ENCODE data around the gene RELB.
"Not testable (repeated sequence)": the region's sequence is repeated elsewhere in the genome, so short reads cannot be mapped to it uniquely, and the experiment has no call there.

RELB gene

GRCh38 chr19:44987148-44987675 lies 14.1 kb upstream of the RELB start:
- DNase-seq (ENCODE audit: low read depth): no peak

DNA sequence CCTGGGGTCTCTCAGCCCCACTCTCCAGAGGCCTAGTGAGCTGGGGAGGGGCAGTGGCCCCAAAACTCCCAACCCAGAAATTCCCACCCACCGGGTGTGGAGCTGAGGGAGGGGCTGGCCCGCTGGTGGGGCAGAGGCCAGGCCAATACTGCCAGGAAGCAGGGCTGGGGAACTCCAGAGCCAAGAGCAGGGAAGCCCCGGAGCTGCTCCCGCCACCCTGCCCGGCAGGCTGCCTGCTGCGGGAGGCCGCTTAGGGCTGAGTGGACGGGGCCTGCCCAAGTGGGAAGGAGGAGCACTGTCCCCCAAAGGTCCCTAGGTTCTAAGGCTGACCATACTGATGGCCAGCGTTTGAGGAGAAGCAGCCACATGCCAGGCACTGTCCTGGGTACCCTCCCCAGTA lies 13.0 kb upstream of the RELB start:
- no peak for DNase-seq (ENCODE audit: low read depth)

GRCh38 chr19:44988896-44989556 lies 12.2 kb upstream of the RELB start:
- DNase-seq (ENCODE audit: low read depth): peak; percentile 26

- DNase-seq (ENCODE audit: low read depth): no peak
Measured at GRCh38 chr19:44990459-44990858, 10.8 kb upstream of the RELB start.

GRCh38 chr19:44990966-44991365 lies 10.3 kb upstream of the RELB start:
- no peak for DNase-seq (ENCODE audit: low read depth)

- DNase-seq (ENCODE audit: low read depth): no peak
Measured at GRCh38 chr19:44992336-44993163, 8.7 kb upstream of the RELB start.

GRCh38 chr19:44993526-44993925 lies 7.7 kb upstream of the RELB start:
- no peak for DNase-seq (ENCODE audit: low read depth)

- DNase-seq (ENCODE audit: low read depth): no peak
Measured at GRCh38 chr19:44993926-44994537, 7.2 kb upstream of the RELB start.

GRCh38 chr19:44998025-44998424 lies 3.2 kb upstream of the RELB start:
- no peak for DNase-seq (ENCODE audit: low read depth)

DNA sequence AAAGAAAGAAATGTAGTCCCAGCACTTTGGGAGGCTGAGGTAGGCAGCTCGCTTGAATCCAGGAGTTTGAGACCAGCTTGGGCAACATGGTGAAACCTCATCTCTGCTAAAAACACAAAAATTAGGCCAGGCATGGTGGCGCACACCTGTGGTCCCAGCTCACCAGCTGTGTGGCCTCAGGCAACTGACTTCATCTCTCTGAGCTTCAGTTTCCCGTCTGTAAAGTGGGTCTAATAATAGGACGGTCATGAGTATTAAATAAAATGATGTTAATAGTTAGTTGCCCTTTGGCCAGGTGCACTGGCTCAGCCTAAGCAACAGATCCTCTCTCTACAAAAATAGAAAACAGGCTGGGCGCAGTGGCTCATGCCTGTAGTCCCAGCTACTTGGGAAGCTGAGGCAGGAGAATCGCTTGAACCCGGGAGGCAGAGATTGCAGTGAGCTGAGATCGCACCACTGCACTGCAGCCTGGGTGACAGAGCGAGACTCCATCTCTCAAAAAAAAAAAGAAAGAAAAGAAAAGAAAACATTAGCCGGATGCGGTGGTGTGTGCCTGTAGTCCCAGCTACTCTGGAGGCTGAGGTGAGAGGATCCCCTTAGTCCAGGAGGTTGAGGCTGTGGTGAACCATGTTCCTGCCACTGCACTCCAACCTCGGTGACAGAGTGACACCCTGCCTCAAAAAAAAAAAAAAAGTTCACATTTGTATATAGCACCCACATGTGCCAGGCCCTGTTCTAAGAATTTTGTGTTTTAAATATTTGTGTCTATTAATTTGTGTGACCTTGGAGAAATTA lies 1.9 kb upstream of the RELB start:
- not testable (repeated sequence) for DNase-seq (ENCODE audit: low read depth)

- DNase-seq (ENCODE audit: low read depth): not testable (repeated sequence)
Measured at GRCh38 chr19:45000665-45001064, 599 bp upstream of the RELB start.

DNA sequence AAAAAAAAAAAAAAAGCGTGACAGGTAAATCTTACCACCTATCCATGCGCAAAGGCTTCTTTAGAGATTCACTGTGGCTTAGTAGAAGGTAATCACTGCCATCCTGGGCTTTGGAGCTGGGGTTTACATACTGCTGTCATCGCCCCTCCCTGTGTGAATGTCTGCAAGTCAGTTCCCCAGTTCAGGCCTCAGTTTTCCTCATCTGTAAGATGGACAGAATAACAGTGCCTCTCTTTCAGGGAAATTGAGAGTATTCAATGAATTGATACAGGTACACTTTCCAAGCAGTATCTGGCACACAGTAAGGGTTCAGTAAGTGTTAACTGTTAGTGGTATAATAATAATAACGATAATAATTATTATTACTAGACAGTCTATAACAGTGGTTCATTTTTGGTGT lies 2.2 kb downstream of the RELB start:
- DNase-seq (ENCODE audit: low read depth): no peak

- no peak for DNase-seq (ENCODE audit: low read depth)
Measured at GRCh38 chr19:45005787-45006186, 4.5 kb downstream of the RELB start.

GRCh38 chr19:45008552-45008951 lies 7.3 kb downstream of the RELB start:
- DNase-seq (ENCODE audit: low read depth): no peak

GRCh38 chr19:45009625-45010255 lies 8.5 kb downstream of the RELB start:
- DNase-seq (ENCODE audit: low read depth): no peak

DNA sequence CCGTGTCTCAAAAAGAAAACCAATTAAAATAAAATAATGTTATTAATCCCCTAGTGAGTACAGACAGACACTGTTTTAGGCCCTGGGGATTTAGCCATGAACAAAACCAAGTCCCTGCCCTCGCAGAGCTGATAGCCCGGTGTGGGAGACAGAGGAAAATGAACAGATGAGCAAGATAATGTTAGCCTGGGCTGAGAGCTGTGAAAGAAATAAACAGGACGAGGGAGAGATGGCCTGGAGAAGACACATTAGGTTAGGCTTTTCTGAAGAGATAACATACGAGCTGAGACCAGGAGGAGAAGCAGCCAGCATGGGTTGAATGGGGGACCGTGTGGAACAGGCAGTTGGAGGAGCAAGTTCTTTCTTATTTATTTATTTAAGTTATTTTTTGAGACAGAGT lies 9.0 kb downstream of the RELB start:
- DNase-seq (ENCODE audit: low read depth): no peak

DNA sequence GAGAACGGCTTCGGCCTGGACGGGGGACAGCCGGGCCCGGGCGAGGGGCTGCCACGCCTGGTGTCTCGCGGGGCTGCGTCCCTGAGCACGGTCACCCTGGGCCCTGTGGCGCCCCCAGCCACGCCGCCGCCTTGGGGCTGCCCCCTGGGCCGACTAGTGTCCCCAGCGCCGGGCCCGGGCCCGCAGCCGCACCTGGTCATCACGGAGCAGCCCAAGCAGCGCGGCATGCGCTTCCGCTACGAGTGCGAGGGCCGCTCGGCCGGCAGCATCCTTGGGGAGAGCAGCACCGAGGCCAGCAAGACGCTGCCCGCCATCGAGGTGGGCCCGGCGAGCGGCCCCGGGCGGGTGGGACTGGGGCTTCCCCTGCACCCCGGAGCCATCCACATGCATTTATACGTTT lies 10.7 kb downstream of the RELB start:
- DNase-seq (ENCODE audit: low read depth): no peak

DNA sequence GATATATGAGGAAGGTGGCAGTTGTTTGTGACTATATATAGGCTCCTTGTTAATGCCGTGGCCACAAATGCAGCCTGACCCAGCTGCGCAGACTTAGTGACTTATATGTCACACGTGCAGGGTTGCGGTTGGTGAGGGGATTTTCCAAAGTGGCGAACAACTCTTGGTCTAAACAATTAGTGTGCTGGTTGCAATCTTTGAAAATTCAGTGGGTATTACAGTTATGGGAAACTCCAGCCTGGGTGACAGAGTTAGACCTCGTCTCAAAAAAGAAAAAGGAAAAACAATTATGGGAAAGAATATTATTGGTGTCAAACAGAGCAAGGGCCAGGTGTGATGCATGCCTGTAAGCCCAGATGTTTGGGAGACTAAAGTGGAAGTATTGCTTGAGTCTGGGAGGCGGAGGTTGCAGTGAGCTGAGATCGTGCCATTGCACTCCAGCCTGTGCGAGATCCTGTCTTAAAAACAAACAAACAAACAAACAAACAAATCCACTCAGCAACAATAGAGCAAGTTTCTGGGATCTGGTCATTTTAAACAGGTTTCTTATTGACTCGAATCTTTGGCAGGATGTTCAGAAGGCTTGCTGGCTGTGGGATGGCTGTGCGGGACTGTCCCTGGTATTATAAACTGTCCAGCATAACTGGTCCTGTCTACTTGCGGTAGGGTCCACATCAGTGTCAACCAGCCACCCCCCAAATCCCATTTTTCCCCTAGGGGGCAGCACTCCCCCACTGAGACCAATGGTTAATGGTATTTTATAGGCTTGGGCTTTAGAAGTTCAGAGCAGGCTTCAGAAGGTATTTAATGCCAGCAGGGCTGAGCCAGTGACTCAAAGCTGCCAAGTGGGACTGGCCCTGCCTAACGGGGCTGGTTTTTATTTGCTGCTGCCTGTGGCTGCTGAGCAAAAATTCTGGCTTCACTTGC lies 15.4 kb downstream of the RELB start:
- peak; percentile 20 for DNase-seq (ENCODE audit: low read depth)

DNA sequence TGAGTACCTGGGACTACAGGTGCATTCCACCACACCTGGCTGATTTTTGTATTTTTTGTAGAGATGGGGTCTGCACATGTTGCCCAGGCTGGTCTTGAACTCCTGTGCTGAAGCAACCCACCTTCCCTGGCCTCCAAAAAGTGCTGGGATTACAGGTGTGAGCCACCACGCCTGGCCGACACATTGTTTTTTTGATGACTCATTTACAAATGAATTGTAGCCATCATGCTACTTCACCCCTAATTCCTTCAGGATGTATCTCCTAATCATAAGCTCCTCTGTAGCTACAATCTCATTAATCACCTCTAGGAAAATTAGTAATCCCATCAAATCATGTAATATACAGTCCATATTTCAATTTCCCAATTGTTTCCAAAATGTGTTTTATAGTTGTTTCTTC lies 17.9 kb downstream of the RELB start:
- DNase-seq (ENCODE audit: low read depth): no peak

- DNase-seq (ENCODE audit: low read depth): no peak
Measured at GRCh38 chr19:45020071-45020470, 18.8 kb downstream of the RELB start.

DNA sequence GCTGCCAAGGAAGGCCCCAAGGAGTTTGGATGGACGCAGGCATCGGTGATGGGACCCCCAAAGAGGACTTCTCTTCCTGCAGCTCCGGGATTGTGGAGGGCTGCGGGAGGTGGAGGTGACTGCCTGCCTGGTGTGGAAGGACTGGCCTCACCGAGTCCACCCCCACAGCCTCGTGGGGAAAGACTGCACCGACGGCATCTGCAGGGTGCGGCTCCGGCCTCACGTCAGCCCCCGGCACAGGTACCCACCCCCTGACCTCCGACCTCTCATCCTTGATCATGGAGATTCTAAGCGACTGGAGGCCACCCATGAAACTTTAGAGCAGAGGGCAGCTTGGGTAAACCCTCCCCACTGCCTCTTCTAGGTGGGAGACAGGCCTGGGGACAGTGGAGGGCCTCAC lies 20.7 kb downstream of the RELB start:
- no peak for DNase-seq (ENCODE audit: low read depth)

Measured in stimulated activated CD8-positive, alpha-beta memory T cell treated with anti-CD3 and anti-CD28 coated beads, Interleukin-15, amount 100 ng/mL, for 24 hours (primary cell).